Type B pancreatic cell (in vitro differentiated cells): Measurements from ENCODE around the gene ZNHIT1. TPM values are rescaled to one million over a fixed set of nuclear protein-coding genes. Genes with fewer than 3 reads are reported as not detected.
A peak's percentile ranks its signal among the peaks of the same experiment; 100 is the strongest.

Experiments
- DNase-seq: peaks from one replicate; pipeline ENCODE4 v3.0.0; 2021; ENCODE audit warnings: mixed read lengths; ENCODE audit not compliant: unreplicated experiment; ENCODE audit errors: extremely low spot score
- H3K27ac Mint-ChIP-seq: 2 replicates; pipeline ENCODE4 v1.8.0; 2021; ENCODE audit warnings: mild to moderate bottlenecking, mixed read lengths
- H3K27me3 Mint-ChIP-seq: 2 replicates; pipeline ENCODE4 v1.8.0; 2021; ENCODE audit warnings: mixed read lengths
- H3K36me3 Mint-ChIP-seq: 2 replicates; pipeline ENCODE4 v1.8.0; 2021; ENCODE audit warnings: mixed read lengths
- H3K4me1 Mint-ChIP-seq: one replicate; pipeline ENCODE4 v1.8.0; 2021; ENCODE audit warnings: mixed read lengths; ENCODE audit not compliant: unreplicated experiment
- H3K4me3 Mint-ChIP-seq: 2 replicates; pipeline ENCODE4 v1.8.0; 2021; ENCODE audit warnings: mild to moderate bottlenecking, mixed read lengths
- H3K9me3 Mint-ChIP-seq: 2 replicates; pipeline ENCODE4 v1.8.0; 2021; ENCODE audit warnings: mixed read lengths
- total RNA-seq: library from RNA; stranded (reverse); gene quantifications from 2 replicates; pipeline ENCODE4 v1.2.1, GENCODE V29; 2021; ENCODE audit warnings: low replicate concordance
- TF ChIP-seq, protein P1 (sequence below): fragments of 200-600 bp; sonication (generic); conservative IDR thresholded peaks from 2 replicates; pipeline ENCODE4 v1.5.0; 2021; ENCODE audit warnings: antibody characterized with exemption, mild to moderate bottlenecking

Gene ZNHIT1
- total RNA-seq, 1 donor from 2014 or later, result 61.1 TPM

DNA sequence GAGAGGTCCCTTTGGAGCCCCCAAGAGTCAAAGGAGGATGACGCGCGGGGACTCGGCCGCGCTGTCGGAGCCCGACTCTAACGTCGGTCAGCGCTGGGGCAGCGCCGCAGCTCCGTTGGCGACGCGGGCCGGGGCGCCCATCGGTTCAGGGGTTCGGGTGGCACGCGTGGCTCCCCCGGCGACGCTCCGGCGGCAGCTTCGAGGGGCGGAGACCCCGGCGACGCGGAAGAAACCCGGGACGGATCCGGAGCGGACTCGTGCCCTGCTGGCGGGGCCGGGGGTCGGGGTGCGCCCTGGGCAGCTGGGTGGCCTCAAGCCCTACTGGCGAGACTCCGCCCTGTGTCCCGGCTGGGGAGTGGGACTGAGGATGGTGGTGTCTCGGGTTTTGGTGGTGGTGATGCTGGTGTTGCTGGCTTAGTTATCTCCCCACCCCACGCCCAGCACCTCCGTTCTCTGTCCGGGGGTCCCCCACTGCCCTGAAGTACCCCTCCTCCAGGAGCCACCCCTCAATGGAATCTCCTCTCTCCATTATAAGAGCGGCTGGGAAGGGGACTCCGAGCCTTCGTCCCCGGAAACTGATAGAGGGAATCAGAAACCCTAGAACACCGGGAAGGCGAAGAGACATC is 37.7 kb upstream of the ZNHIT1 start, which contains the start of gene NAT16:
TSS of gene NAT16 (minus strand) at position 164 of the 626 bp plus-strand sequence. CDS start 5,486 bp downstream, outside the sequence.
- H3K9me3 Mint-ChIP-seq, result peaks cover 8% of the 10 kb centered on the region
- H3K27me3 Mint-ChIP-seq, result peaks cover 74% of the 10 kb centered on the region
- peak within 1 kb of the TSS; percentile 71 for H3K4me3 Mint-ChIP-seq
- H3K4me1 Mint-ChIP-seq, result peaks cover 13% of the 10 kb centered on the region
- TF ChIP-seq, protein P1, sequence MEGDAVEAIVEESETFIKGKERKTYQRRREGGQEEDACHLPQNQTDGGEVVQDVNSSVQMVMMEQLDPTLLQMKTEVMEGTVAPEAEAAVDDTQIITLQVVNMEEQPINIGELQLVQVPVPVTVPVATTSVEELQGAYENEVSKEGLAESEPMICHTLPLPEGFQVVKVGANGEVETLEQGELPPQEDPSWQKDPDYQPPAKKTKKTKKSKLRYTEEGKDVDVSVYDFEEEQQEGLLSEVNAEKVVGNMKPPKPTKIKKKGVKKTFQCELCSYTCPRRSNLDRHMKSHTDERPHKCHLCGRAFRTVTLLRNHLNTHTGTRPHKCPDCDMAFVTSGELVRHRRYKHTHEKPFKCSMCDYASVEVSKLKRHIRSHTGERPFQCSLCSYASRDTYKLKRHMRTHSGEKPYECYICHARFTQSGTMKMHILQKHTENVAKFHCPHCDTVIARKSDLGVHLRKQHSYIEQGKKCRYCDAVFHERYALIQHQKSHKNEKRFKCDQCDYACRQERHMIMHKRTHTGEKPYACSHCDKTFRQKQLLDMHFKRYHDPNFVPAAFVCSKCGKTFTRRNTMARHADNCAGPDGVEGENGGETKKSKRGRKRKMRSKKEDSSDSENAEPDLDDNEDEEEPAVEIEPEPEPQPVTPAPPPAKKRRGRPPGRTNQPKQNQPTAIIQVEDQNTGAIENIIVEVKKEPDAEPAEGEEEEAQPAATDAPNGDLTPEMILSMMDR, result no peak
- peak within 1 kb of the TSS; percentile 70 for H3K27ac Mint-ChIP-seq
- no peaks in the 10 kb centered on the region for H3K36me3 Mint-ChIP-seq
- no peak for DNase-seq

- peaks cover 8% of the 10 kb centered on the region for H3K9me3 Mint-ChIP-seq
- H3K4me3 Mint-ChIP-seq, result no peak overlapping the region
- H3K36me3 Mint-ChIP-seq, result no peaks in the 10 kb centered on the region
- no peak overlapping the region for H3K27ac Mint-ChIP-seq
- peaks cover 8% of the 10 kb centered on the region for H3K4me1 Mint-ChIP-seq
- peaks cover 46% of the 10 kb centered on the region for H3K27me3 Mint-ChIP-seq
- TF ChIP-seq, protein P1, result no peak
- no peak for DNase-seq
These were observed 32.6 kb upstream of the ZNHIT1 start for GRCh38 chr7:101185258-101185839.

GRCh38 chr7:101186194-101186593 is 31.8 kb upstream of the ZNHIT1 start:
- Mint-ChIP-seq H3K4me3 (no peak overlapping the region), H3K36me3 (no peaks in the 10 kb centered on the region), H3K9me3 (peaks cover 8% of the 10 kb centered on the region), H3K27ac (no peak overlapping the region), H3K4me1 (peaks cover 8% of the 10 kb centered on the region), H3K27me3 (peaks cover 38% of the 10 kb centered on the region)
- DNase-seq, result no peak
- TF ChIP-seq, protein P1, result no peak

- TF ChIP-seq, protein P1, result no peak
- no peak for DNase-seq
- peaks cover 39% of the 10 kb centered on the region for H3K27me3 Mint-ChIP-seq
- no peaks in the 10 kb centered on the region for H3K36me3 Mint-ChIP-seq
- no peak overlapping the region for H3K4me3 Mint-ChIP-seq
- peaks cover 8% of the 10 kb centered on the region for H3K4me1 Mint-ChIP-seq
- no peak overlapping the region for H3K27ac Mint-ChIP-seq
- H3K9me3 Mint-ChIP-seq, result peaks cover 8% of the 10 kb centered on the region
These were observed 31.0 kb upstream of the ZNHIT1 start for GRCh38 chr7:101186844-101187428.

- Mint-ChIP-seq H3K27me3 (peaks cover 35% of the 10 kb centered on the region), H3K9me3 (no peaks in the 10 kb centered on the region)
- TF ChIP-seq, protein P1, result no peak
These were observed 28.9 kb upstream of the ZNHIT1 start for GRCh38 chr7:101189109-101189508.

More at GRCh38 chr7:101189109-101189508, 28.9 kb upstream of the ZNHIT1 start:
- Mint-ChIP-seq H3K27ac (no peak overlapping the region), H3K4me3 (no peak overlapping the region), H3K4me1 (no peaks in the 10 kb centered on the region), H3K36me3 (no peaks in the 10 kb centered on the region)
- no peak for DNase-seq
